Endothelial cell of umbilical vein (primary cell): Measurements from ENCODE around the gene MARK4. TPM values are rescaled to one million over a fixed set of nuclear protein-coding genes. Genes with fewer than 3 reads are reported as not detected.

Source experiments
- BruUV-seq: library from RNA; stranded (reverse); fragments of 400-500 nt; replicated peaks from 2 replicates; lab custom pipeline; 2021; lab: Mats Ljungman, UMichigan
- CTCF ChIA-PET: fragments of 300-600, 350-600 bp; sonication (Branson Sonifier 250); formaldehyde crosslinking; loops from one replicate; lab custom pipeline; 2021; ENCODE audit warnings: antibody characterized with exemption, inconsistent platforms; lab: Charles Lee
- POLR2A ChIA-PET: fragments of 300-600, 350-600 bp; sonication (Branson Sonifier 250); formaldehyde crosslinking; loops from one replicate; lab custom pipeline; 2021; ENCODE audit warnings: antibody characterized with exemption, inconsistent platforms; lab: Charles Lee
- DNase-seq: peaks from one replicate; pipeline ENCODE4 v3.0.0-alpha.2; 2011; ENCODE audit warnings: low read depth, low spot score
- FAIRE-seq: peaks from 2 replicates; lab custom pipeline; 2011; peaks lifted over from hg19 to GRCh38; lab: Jason Lieb, UNC
- H2AFZ ChIP-seq: 2 replicates; pipeline ENCODE4 v1.6.0; 2012; ENCODE audit warnings: low read depth, low read length, control low read depth, inconsistent platforms
- H3K27ac ChIP-seq: 2 replicates; pipeline ENCODE4 v1.5.1; 2011; ENCODE audit warnings: low read depth, mild to moderate bottlenecking, control low read depth, low read length, moderate library complexity; ENCODE audit not compliant: insufficient read depth
- H3K27me3 ChIP-seq, 2 experiments: 2 replicates each; pipeline versions ENCODE4 v1.6.0 to v1.6.1; 2011; ENCODE audit warnings: low read length in 2 of 2, mixed read lengths in 1 of 2; ENCODE audit not compliant: control insufficient read depth in 2 of 2, insufficient read depth in 2 of 2
- H3K36me3 ChIP-seq, 2 experiments: 2 replicates in 1 of 2; 3 replicates in 1 of 2; pipeline ENCODE4 v1.5.1; 2011; ENCODE audit warnings: low read length in 2 of 2, mild to moderate bottlenecking in 1 of 2, moderate library complexity in 1 of 2; ENCODE audit not compliant: control insufficient read depth in 2 of 2, insufficient read depth in 2 of 2; ENCODE audit errors: extremely low read depth in 1 of 2
- H3K4me1 ChIP-seq: 3 replicates; pipeline ENCODE4 v1.5.1; 2011; ENCODE audit warnings: mild to moderate bottlenecking, low read length; ENCODE audit not compliant: control insufficient read depth, insufficient read depth; ENCODE audit errors: extremely low read depth
- H3K4me2 ChIP-seq: 2 replicates; pipeline ENCODE4 v1.6.1; 2011; ENCODE audit warnings: low read length, control low read depth, mixed read lengths; ENCODE audit not compliant: insufficient read depth
- H3K4me3 ChIP-seq, 3 experiments: fragments of 200-600 bp in 1 of 3; sonication (generic), shearing (Covaris generic) in 1 of 3; replicated peaks in 1 of 3; 2 replicates each; pipeline ENCODE4 v1.5.1; 2011 to 2016; ENCODE audit warnings: control low read depth in 3 of 3, low read length in 3 of 3, mild to moderate bottlenecking in 2 of 3, inconsistent platforms in 1 of 3, low read depth in 1 of 3, moderate library complexity in 1 of 3; ENCODE audit not compliant: insufficient read depth in 1 of 3
- H3K79me2 ChIP-seq: 2 replicates; pipeline ENCODE4 v1.6.0; 2012; ENCODE audit warnings: low read length, inconsistent platforms; ENCODE audit not compliant: control insufficient read depth, insufficient read depth
- H3K9ac ChIP-seq: replicated peaks from 2 replicates; pipeline ENCODE3; 2011; ENCODE audit warnings: low read length, control low read depth; ENCODE audit not compliant: insufficient read depth; ENCODE audit errors: extremely low read depth
- H3K9me1 ChIP-seq: replicated peaks from 3 replicates; pipeline ENCODE4 v1.6.0; 2011; ENCODE audit warnings: mild to moderate bottlenecking, low read length; ENCODE audit not compliant: control insufficient read depth, insufficient read depth; ENCODE audit errors: extremely low read depth
- H3K9me3 ChIP-seq: replicated peaks from 2 replicates; pipeline ENCODE4 v1.5.1; 2012; ENCODE audit warnings: low read length, inconsistent platforms; ENCODE audit not compliant: control insufficient read depth, insufficient read depth
- H4K20me1 ChIP-seq: replicated peaks from 2 replicates; pipeline ENCODE3; 2011; ENCODE audit warnings: mild to moderate bottlenecking, low read length; ENCODE audit not compliant: control insufficient read depth, insufficient read depth; ENCODE audit errors: extremely low read depth
- CTCF ChIP-seq, 2 donors: IDR thresholded peaks; 1 replicate in 1 of 2; 2 replicates in 1 of 2; pipeline ENCODE4 v1.5.1; 2011; ENCODE audit warnings: low read length in 2 of 2, mild to moderate bottlenecking in 2 of 2, moderate library complexity in 2 of 2, control low read depth in 1 of 2, inconsistent platforms in 1 of 2, low read depth in 1 of 2; ENCODE audit not compliant: insufficient read depth in 1 of 2; ENCODE audit errors: extremely low read depth in 1 of 2
- EZH2 ChIP-seq: IDR thresholded peaks from 2 replicates; pipeline ENCODE4 v1.6.1; 2012; ENCODE audit warnings: borderline replicate concordance, low read depth, mild to moderate bottlenecking, moderate library complexity, low read length, inconsistent platforms; ENCODE audit not compliant: severe bottlenecking
- FOS ChIP-seq: IDR thresholded peaks from 2 replicates; pipeline ENCODE4 v1.6.1; 2011; ENCODE audit warnings: mild to moderate bottlenecking, low read length, moderate library complexity, borderline replicate concordance; ENCODE audit not compliant: insufficient read depth
- GATA2 ChIP-seq: IDR thresholded peaks from 2 replicates; pipeline ENCODE4 v1.7.0; 2011; ENCODE audit warnings: low read depth, mild to moderate bottlenecking, moderate library complexity, mixed read lengths, low read length; ENCODE audit not compliant: insufficient read length, insufficient read depth
- JUN ChIP-seq: IDR thresholded peaks from 2 replicates; pipeline ENCODE4 v1.6.1; 2011; ENCODE audit warnings: borderline replicate concordance, low read depth; ENCODE audit not compliant: insufficient read length, insufficient read depth
- MAX ChIP-seq: IDR thresholded peaks from 2 replicates; pipeline ENCODE4 v1.6.1; 2011; ENCODE audit not compliant: insufficient read depth, insufficient read length
- MYC ChIP-seq: IDR thresholded peaks from one replicate; pipeline ENCODE4 v1.6.1; 2011; ENCODE audit warnings: mild to moderate bottlenecking, low read depth, low read length
- POLR2A ChIP-seq: IDR thresholded peaks from 2 replicates; pipeline ENCODE4 v1.6.1; 2012; ENCODE audit warnings: low read depth, mild to moderate bottlenecking, control low read depth, low read length
- POLR2AphosphoS5 ChIP-seq: IDR thresholded peaks from 2 replicates; pipeline ENCODE4 v1.6.1; 2012; ENCODE audit warnings: low read depth, mild to moderate bottlenecking, control low read depth, low read length, moderate library complexity; ENCODE audit not compliant: insufficient read depth
- dilution Hi-C: fragments of 300-500 bp; cut with MboI; formaldehyde crosslinking; loops from one replicate; pipeline ENCODE4 v1.15.0; 2019; ENCODE audit warnings: low sequenced_read_pairs; ENCODE audit not compliant: extremely low pct_ligation_motif_present
- intact Hi-C: fragments of 100-400 bp; cut with micrococcal nuclease; formaldehyde crosslinking; loops from one replicate; pipeline ENCODE4 v1.10.0; 2022
- polyA plus RNA-seq, 4 experiments: library from polyadenylated mRNA; depleted of rRNA in 3 of 4; stranded (reverse) in 3 of 4; unstranded in 1 of 4; fragments of >200 nt; gene quantifications; 2 replicates each; pipeline versions ENCODE4 v1.2.1 to v1.2.3, GENCODE V29; 2011 to 2012; ENCODE audit warnings: missing spikeins in 1 of 4
- total RNA-seq: library from RNA; stranded (reverse); gene quantifications from 2 replicates; pipeline ENCODE4 v1.2.3, GENCODE V29; 2021

Gene MARK4
- total and polyA plus RNA-seq, 2 donors (not counting 3 experiments of a cell fraction or from before 2014, with no cell fraction given): 13.9 to 51.6 TPM

GRCh38 chr19:45213031-45213430 is 38.0 kb upstream of the MARK4 start:
- Histone ChIP-seq H3K9me3 (no peaks in the 10 kb centered on the region), H3K9me1 (no peaks in the 10 kb centered on the region), H3K27ac (no peak overlapping the region), H3K27me3 (no peaks in the 10 kb centered on the region), H3K4me3 (no peak overlapping the region), H3K4me2 (no peak overlapping the region), H2AFZ (no peak overlapping the region), H3K9ac (no peak overlapping the region), H3K79me2 (no peaks in the 10 kb centered on the region), H3K4me1 (peaks cover 26% of the 10 kb centered on the region), H4K20me1 (no peaks in the 10 kb centered on the region), H3K36me3 (no peaks in the 10 kb centered on the region)
- ChIA-PET POLR2A (no interaction called here), CTCF (interaction anchor here (0.9 to 1.3 kb wide), 2 partner anchors 8 to 62 kb away, joined by 3 to 4 read pairs; no protein-coding TSS in a partner anchor)
- no TSS peak for BruUV-seq
- DNase-seq (no peak), FAIRE-seq (no peak)
- no peak for TF ChIP-seq POLR2AphosphoS5
- no peak for TF ChIP-seq POLR2A
- no peak for TF ChIP-seq FOS
- TF ChIP-seq JUN: no peak
- intact Hi-C loops (no loop called here), dilution Hi-C loops (no loop called here)

GRCh38 chr19:45215391-45216191 is 35.5 kb upstream of the MARK4 start:
- no peak overlapping the region for H3K27ac ChIP-seq
- no TSS peak for BruUV-seq
- no peak overlapping the region for H3K4me3 ChIP-seq
- CTCF ChIA-PET: interaction anchor here (1.1 to 1.4 kb wide), 2 partner anchors 9 to 118 kb away, joined by 3 to 4 read pairs; no protein-coding TSS in a partner anchor
- no peaks in the 10 kb centered on the region for H4K20me1 ChIP-seq
- DNase-seq (peak; percentile 60), FAIRE-seq (peak; percentile 92)
- no peaks in the 10 kb centered on the region for H3K27me3 ChIP-seq
- peak overlapping the region; percentile 49 for H2AFZ ChIP-seq
- no peaks in the 10 kb centered on the region for H3K79me2 ChIP-seq
- intact Hi-C loops: no loop called here
- dilution Hi-C loops: no loop called here
- peaks cover 29% of the 10 kb centered on the region for H3K4me1 ChIP-seq
- no peak overlapping the region for H3K9ac ChIP-seq
- POLR2A ChIA-PET: no interaction called here
- no peaks in the 10 kb centered on the region for H3K9me3 ChIP-seq
- no peaks in the 10 kb centered on the region for H3K9me1 ChIP-seq
- no peaks in the 10 kb centered on the region for H3K36me3 ChIP-seq
- H3K4me2 ChIP-seq: peak overlapping the region; percentile 9
- TF ChIP-seq GATA2 (no peak), JUN (no peak), POLR2A (no peak), MYC (no peak), EZH2 (no peak), MAX (no peak), CTCF (IDR thresholded peaks at IDR 0.05; ENCODE audit: extremely low read depth in 1 of 2, insufficient read depth in 1 of 2, low read depth in 1 of 2, low read length in 2 of 2) (no peak), FOS (no peak), POLR2AphosphoS5 (no peak)
